Measurements from ENCODE around the gene CACNA1F.

The CACNA1F gene

DNA sequence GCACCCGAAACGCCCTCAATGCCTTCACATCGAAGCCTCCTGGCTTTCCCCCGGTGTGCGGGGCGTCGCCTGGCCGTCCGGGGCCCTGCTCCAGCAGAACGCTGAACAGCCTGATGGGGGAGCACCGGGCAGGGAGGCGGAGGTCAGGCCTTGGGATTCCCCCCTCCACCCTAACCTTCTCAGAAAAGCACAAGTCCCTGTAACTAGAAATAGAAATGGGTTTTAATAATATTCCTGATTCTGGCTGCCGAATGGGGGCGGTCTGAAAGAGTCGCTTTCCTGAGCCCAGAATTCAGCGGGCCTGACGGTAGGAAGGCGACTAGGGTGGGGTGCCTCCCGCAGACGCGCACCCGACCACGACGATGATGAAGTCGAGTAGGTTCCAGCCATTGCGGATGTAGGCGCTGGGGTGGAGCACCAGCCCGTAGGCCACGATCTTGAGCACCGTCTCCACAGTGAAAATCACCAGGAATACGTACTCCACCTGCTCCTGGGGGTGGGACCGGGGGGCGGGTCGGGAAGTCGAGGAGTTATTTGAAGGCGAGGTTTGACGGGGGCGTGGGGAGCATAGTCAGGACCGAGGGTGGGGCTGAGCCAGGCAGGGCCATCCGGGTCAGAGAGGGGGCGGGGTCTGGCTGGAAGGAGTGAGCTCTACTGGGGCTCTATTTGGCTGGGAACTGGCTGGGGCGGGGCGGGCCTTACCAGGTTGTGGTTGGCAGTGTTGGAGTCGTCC is 2.5 kb downstream of the CACNA1F start:
- DNase-seq (ENCODE audit: low read depth, low spot score): no peak

DNA sequence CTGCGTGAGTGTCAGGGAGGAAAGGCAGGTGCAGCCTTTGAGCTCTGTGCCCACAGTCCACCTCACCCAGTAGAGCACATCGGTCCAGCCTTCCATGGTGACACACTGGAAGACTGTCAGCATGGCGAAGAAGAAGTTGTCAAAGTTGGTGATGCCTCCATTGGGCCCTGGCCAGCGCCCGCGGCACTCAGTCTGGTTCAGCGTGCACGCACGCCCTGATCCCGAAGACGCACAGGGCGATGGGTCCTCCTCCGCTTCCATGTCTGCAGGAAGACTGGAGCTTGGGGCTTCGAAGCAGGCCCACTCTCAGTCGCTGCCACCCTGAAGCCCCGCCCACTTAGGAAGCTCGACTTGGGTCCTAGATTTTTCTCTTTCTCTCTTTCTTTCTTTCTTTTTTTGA is 5.0 kb downstream of the CACNA1F start:
- DNase-seq (ENCODE audit: low read depth, low spot score): no peak

DNA sequence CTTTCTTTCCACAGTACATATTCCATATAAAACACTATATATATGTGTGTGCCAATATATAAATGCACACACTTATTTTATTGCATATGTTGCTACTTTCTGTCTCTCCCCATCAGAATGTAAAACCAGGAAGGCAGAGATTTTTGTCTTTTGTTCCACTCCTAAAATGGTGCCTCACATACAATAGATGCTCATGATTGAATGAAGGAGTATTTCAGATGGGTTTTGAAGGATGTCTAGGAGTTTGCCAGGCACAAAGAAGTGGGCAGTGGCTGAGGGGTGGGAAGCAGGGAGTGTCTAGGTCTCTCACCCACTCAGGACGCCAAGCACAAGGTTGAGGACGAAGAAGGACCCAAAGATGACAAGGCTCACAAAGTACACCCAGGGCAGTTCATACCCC is 5.4 kb downstream of the CACNA1F start:
- no peak for DNase-seq (ENCODE audit: low read depth, low spot score)

DNA sequence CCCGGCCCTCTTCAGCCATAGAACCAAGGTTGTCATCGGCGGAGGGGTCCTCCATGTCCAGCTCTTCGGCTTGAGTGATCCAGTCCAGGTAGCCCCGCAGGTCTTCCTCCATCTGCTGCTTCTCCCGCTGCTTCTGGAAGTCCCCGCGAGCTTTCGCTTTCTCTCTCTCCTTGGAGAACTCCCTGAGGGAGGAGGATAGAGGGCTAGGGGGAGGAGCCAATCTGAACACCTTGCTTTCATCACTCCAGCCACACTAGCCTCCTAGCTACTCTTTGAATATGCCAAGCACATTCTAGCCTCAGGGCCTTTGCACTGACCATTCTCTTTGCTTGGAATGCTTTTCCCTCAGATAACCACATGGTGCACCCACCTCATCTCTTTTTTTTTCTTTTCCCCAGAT is 6.2 kb downstream of the CACNA1F start:
- no peak for DNase-seq (ENCODE audit: low read depth, low spot score)

DNA sequence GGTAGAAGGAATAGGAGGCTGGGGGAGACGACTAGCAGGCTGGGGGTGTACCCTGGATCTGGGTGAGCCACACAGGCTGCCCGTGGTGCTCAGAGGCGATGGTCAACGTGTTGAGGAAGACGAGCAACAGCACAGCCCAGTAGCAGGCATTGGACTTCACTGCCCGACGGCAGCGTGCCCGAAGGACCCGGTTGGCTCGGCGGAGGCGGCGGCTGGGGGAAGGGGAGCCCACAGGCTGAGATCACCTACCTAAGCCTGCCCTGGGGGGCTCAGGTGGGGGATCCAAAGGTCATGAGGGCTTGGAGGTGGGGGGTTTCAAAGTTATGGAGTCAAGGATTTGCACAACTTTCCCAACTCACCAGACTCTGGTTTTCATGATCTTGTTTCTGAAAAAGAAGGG is 7.3 kb downstream of the CACNA1F start:
- DNase-seq (ENCODE audit: low read depth, low spot score): no peak

DNA sequence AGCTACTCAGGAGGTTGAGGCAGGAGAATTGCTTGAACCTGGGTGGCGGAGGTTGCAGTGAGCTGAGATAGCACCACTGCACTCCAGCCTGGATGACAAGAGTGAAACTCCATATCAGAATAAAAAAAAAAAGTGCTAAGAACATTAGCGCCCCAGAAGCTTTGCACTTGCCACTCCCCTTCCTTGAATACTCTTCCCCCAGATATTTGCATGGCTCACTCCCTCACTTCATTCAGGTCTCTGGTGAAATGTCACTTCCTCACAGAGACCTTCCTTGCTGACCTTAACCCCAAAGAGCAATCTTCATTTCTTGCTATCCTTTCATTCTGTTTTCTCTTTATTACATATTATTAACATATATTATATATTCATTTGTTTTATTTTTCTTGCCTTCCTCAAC is 11.3 kb downstream of the CACNA1F start:
- DNase-seq (ENCODE audit: low read depth, low spot score): no peak

DNA sequence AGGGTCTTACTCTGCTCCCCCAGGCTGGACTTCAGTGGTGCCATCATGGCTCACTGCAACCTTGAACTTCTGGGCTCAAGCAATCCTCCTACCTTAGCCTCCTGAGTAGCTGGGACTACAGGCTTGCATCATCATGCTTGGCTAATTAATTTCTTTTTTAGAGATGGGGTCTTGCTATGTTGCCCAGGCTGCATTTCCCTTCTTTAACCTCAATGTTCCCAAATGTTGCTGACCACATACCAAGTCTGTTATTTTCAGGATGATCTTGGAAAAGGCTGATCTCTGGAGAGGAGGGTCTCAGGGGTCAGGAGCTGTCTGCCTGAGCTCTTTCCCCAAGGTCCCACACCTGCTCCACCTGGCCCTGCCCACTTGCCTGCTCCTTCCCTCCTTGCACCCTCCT is 13.0 kb downstream of the CACNA1F start:
- DNase-seq (ENCODE audit: low read depth, low spot score): no peak

DNA sequence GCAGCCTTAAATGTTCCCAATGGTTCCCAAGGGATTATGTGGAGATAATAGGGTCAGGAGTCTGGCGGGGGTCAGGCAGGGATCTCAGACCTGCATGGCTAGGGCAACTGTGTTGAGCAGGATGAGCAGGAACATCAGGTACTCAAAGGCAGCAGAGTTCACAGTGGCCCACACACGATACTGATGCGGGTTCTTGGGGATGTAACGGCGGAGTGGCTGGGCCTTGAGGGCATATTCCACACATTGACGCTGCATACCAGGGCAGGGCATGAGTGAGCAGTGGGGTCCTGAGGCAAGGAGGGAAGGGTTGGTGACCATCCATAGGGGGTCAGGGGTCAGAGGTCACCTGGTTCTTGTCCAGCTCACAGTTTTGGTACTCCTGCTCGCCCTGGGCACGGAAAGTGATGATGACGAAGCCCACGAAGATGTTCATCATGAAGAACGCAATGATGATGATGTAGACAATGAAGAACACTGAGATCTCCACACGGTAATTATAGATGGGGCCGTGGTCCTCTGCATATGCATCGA is 18.1 kb downstream of the CACNA1F start:
- DNase-seq (ENCODE audit: low read depth, low spot score): no peak

DNA sequence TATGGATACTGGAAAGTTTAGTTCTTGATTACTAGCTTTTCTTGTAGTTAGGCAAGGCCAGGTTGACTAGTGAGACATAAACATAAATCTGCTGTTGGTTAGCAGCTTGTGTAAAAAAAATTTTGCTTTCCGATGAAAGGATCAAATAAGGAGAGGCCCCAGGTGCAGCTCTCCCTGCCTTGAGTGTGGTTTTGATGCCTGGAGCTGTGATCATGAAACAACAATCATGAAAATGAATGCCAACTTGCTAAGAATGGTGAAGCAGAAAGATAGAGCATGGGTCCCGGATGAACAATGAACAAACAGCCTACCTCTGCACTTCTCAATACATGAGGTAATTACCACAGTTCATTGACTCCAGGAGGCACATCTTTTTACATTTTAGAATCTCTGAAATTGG is 18.7 kb downstream of the CACNA1F start:
- DNase-seq (ENCODE audit: low read depth, low spot score): no peak

DNA sequence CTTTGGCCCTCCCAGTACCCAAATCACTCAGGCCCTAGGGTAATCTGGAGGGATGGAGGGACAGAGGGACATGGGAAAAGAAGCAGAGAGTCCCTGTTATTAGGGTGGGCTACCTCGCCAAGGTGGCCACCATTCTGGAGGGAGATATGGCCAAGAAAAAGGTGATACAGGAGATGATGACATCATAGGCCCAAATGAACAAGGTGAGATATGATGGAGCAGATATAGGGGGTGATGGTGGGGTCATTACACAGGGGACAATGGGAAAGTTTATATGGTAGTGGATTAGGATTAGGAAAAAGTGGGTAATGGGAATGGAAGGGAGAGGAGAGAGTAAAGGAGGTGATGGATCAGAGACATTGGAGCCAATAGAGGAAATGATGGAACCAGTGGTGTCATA is 20.3 kb downstream of the CACNA1F start:
- DNase-seq (ENCODE audit: low read depth, low spot score): no peak

DNA sequence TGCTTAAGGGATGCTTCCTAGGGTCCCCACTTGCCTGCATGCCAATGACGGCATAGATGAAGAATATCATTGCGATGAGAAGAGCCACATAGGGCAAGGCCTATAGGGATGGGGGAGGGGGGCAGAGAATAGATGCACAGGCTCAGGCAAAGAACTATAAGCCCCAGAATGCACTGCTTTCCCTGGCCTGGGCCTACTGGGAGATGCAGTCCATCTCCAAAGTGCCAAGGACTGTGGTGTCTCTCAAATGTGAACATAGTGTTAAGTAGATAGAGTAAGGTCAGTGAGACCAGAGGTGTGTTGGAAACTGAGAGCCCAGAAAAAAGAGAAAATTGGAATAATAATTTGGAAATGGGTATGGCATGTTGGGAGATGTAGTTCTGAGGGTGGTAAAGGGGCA is 20.9 kb downstream of the CACNA1F start:
- no peak for DNase-seq (ENCODE audit: low read depth, low spot score)

DNA sequence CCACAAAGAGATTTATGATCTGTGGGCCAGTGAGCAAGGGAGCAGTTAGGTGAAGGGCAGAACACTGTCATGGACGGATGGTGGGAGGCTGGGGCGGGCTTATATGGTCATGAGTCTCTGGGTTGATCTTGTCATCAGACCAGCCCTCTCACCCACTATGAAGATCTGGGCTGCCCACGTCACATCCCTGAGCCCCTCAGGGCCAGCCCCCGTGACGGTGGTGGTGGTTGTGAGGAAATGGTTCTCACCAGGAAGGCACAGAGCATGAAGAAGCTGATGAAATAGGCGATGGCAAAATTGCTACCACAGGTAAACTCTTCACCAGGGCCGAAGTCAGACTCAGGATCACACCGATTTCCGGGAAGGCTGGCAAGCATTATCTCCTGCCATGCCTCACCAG is 22.1 kb downstream of the CACNA1F start:
- DNase-seq (ENCODE audit: low read depth, low spot score): no peak

DNA sequence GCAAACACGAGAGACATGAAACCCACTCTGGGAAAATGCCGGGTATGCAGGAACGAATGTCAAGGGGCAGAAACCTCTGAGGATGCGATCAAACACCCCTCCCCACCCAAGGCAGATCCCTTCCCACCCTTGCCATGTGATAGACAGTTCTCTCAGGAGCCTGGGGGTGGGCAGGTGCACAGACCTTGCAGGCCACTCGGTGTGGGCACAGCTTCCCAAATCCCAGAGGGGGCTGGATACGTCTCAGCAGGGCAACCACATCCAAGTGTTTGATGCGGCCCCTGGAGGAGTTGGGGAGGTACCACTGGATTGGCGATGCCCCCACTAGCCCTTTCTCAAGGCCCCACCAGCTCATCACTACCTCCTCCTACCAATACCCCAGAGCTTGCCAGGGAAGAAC is 22.7 kb downstream of the CACNA1F start:
- no peak for DNase-seq (ENCODE audit: low read depth, low spot score)

DNA sequence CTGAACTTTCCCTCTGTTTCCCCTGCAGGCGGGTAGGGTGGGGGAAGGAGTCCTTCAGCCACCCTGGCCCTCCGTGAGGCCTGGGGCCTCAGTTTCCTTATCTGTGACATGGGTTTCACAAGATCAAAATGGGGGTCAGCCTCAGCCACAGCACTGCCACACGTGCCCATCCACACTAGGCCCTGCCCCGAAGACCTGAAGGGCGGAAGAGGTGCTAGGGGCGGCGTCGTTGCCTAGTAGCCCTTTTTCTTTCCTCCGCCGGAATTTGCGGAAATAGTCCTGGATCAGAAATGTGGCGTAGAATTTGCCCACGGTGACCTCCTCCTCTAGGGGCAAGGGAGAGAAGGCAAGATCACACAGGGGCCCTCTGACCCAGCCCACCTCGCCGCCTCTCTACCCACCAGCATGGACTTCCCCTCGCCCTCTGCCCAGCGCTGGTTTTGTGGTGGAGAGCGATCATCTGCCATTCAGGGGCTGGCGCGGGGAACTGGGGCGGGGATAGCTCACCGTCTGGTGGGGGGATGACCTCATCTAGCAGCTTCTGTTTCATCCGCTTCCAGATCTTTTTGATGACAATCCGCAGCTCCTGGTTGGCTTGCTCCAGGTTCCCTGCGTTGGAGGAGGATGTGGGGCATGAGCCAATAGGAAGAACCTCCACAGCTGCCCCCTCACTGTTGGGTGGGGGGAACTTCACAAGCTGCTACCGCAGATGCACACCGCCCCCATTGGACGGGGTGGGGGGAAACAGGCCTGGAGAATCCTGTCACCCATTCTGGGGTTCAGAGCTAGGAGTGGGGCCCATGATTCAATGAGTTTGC is 23.5 kb downstream of the CACNA1F start:
- DNase-seq (ENCODE audit: low read depth, low spot score): no peak

DNA sequence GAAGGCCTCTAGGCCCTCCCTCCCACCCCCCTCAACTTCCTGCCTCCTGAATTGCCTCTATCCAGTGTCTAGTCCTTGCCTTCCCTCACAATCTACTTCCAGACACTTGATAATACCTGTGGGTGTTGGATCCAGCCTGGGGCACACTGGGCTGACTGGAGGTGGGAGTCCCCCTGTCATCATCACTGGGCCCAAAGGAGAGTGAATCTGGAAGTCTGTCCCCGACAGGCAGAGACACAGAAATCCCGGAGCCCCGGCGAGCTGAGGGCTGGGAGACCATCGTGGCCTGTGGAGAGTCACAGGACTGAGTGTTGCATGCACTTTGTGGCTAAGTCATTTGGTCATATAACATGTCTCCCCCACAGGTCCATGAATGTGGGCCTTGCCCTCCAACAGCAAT is 24.7 kb downstream of the CACNA1F start:
- DNase-seq (ENCODE audit: low read depth, low spot score): no peak

DNA sequence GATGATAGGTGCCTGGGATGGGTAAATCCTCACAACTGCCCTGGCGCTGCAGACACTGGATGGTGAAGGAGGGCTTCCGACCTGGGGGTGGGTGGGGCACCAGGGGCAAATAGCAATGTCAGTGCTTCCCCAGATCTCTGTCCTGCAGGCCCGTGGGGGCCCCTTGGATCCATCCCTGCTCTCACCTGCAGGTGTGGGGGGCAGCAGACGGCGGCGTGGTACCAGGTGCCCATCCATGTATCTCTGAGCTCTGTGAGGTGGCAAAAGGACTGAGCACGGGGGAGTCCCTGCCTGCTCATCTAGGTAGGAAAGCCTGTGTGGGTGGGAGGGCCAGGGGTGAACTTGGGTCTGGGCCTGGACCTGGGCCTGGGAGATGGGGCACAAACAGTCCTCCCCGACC is 26.6 kb downstream of the CACNA1F start:
- no peak for DNase-seq (ENCODE audit: low read depth, low spot score)

DNA sequence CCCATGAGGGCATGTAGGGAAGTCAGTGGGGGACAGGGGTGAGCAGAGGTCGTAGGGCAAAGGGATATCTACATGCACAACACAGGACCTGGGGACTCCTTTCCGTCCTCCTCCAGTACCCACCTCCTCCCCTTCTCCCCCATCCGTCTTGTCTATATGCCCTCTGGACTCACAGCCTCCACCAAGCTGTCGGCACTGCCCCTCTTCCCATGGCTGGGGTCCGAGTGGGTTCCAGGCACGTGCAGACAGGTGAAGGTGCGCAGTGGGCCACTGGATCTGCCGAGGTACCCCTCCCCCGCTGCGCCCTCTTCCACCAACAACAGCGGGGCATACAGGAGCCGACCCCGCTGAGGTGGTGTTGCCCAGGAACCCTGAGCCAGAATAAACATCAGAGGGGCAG is 27.7 kb downstream of the CACNA1F start:
- no peak for DNase-seq (ENCODE audit: low read depth, low spot score)

DNA sequence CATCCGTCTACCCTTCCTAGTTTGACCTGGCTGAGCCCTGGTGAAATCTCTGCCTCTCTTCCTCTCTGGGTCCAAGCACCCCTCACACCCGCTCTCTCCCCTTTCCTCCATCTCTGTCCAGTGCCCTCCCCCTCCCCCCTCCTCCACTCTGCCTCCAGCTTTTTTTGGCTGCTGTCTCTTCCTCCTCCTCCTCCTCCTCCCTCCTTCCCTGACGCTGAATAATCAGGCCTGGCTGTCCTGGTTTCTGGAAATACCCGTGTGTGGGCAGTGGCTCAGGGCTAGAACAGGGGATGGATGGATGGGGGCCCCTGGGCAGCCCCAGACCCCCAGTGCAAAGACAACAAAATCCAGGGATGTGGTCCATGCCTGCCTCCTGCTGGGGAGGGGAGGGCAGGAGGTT is 28.4 kb downstream of the CACNA1F start:
- no peak for DNase-seq (ENCODE audit: low read depth, low spot score)

DNA sequence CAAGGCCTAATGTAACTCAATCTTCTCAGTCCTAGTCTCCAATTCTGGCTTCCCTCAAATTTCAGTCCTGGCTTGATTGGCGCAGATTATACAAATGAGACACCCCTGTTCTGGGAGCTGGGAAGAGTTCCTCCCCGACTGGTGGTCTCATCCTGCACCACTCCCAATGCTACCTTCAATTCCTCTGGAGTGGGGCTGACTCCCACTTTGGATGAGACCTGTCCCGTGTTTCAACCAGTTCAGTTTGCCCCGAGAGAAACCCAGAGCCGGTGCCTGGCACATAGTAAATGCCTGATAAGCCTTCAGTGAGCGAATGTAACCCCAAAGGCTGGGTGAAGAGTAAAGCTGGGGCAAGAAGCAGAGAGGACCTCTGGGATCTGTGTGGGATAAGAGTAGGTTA is 29.1 kb downstream of the CACNA1F start:
- DNase-seq (ENCODE audit: low read depth, low spot score): no peak

DNA sequence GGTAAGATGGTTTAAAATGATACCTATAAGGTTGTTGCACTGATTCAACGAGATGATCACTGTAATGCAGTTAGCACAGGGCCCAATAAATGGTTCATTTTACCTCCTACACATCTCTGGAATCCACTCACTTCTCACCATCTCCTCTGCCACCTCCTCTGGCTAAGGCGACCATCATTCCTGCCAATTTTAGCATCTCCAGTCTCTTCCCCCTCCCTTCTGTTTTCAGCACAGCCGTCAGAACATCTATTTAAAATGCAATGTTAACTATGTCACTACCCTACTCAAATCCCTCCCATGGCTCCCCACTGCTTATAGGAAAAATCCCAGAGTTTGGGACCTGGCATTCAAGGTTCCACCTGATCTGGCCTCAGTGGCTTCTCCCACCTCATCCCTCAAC is 29.6 kb downstream of the CACNA1F start:
- DNase-seq (ENCODE audit: low read depth, low spot score): no peak

DNA sequence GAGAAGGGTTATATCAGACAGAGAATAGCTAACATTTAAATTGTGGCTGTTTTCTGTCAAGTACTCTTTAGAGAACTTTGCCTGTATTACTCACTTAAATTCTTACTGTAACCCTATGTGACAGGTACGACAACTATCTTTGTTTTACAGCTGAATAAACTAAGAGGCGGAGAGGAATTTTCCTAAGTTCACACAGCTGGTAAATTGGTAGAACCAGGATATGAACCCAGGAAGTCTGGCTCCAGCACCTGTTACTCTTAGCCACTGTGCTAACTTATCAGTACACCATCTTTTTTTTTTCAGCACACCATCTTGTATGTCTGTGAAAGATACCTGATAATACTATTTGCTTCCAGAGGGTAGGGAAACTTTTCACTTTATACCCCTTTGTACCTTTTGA is 31.1 kb downstream of the CACNA1F start:
- DNase-seq (ENCODE audit: low read depth, low spot score): no peak

DNA sequence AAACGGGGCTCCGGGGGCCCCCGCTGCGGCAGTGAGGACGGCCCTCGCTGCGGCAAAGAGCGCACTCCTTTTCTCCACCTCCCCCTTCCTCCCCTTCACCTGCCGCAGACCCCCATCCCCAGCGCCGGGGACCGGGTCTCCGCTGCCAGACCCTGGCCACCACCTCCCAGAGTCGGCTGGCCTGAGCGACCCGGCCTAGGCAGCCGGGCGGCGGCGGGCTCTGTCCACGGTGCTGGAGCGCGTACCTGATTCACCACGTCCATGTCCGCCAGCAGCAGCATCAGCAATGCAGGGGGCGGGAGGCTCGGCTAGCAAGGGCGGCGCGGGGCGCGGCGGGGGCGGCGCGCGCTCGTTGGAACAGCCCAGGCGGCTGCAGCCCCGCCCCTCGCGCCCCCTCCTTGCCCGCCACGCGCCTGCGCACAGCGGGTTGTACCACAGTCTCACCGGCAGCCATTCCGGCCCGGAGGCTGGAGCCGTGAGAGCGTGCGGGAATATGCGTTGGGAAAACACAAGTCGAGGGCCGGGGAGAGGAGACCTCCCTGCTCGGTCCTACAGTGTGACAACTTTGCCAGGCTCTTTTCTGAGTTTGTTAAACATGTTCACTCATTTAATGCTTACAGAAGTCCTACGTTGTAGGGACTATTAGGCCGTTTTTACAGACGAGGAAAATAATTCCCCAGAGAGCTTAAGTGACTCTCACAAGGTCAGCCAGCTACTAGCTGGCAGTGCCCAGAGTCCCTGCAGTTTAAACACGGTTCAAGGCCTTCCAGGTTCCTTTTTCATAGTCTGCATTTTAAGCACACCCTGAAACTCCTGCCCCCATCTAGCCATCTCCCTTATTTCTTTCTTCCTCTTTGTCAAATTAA is 33.0 kb downstream of the CACNA1F start, which contains the start of gene SYP:
Gene SYP (minus strand): TSS at position 288 of the 866 bp plus-strand sequence. CDS start 7 bp downstream, at position 281.
- DNase-seq (ENCODE audit: low read depth, low spot score): peak; percentile 33
